HG03103 (cell line): Measurements from ENCODE around the gene BMP6.
"Not testable (repeated sequence)": the region's sequence is repeated elsewhere in the genome, so short reads cannot be mapped to it uniquely, and the experiment has no call there.

Source experiments
- ATAC-seq: cut with Tn5 transposase; IDR thresholded peaks from one replicate; pipeline ENCODE4 v1.9.1; 2021; ENCODE audit warnings: low read depth; ENCODE audit not compliant: unreplicated experiment

BMP6 gene

DNA sequence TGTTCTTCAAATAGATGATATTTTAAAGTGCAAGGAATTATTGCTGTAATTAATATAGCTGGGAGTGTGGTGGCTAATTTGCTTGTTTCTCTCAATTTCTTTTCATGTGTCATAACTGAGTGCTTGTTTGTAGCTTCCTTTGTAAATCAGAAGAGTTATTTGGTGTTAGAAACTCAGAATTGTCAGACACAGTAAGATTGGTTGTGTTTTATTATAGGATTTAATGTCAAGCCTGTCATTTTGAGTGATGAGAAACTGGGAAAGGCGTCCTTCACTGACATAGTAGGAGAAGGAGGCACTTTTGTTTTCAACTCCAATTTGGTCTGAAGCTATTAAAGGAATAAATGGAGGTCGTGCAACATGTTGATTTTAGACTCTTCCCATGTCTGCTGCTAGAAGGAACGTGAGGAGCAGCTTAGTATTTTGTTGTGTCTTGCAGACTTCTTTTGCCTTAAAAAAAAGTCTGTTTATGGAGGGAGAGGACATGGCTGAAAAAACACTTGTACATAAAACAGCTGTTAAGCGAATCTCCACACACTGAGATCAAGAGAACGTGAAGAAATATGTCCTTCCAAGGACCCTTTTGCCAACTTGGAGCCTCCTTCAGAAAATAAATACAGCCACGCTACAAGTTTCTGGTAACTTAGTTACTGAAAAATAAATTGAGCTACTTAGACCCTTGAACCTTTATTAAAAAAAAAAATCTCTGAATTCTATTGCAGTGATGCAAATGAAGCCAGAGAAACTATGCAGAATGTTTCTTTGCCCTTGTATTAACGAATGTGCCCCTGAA lies 59.5 kb downstream of the BMP6 start:
- ATAC-seq = no peak

DNA sequence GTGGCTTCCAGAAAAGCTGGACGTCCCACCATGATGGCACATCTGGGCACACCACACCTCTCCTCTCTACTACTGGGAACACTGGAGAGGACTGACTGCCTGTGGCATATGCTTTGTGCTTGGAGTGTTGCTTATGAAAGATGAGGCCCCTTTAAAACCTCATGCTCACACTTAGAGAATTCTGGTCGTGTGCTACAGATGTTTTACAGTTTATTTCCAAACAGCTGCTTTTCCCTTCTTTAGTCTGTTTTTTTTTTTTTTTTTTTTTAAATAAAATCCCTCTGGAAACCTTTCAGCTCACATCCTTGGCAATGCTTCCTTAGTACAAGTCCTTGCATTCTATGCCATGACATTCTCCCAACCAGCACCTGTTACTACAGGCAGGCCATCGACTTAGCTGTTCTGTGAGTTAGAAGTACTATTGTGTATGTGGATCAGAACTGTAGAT lies 60.3 kb downstream of the BMP6 start:
- no peak for ATAC-seq

DNA sequence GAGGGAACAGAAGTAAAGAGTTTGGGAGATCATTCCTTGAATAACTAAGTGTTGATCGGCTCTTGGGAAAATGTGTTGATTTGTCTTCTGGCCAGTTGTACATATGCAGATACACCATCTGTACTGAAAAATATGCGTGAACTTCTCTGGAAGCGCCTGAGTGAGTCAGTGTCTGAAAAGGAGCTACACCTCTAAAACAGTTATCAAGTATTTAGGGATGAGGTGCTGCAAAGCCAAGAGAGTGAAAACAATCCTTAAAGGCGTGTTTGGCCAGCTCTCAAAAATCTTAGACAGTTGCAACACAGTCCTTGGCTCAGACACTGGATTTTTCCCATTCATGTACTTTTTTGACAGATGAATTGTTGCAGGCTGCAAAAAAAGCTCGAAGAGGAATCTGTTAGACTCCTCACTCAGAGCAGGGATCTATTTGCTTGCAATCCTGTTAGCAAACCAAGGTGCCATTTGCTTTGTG lies 61.3 kb downstream of the BMP6 start:
- no peak for ATAC-seq

DNA sequence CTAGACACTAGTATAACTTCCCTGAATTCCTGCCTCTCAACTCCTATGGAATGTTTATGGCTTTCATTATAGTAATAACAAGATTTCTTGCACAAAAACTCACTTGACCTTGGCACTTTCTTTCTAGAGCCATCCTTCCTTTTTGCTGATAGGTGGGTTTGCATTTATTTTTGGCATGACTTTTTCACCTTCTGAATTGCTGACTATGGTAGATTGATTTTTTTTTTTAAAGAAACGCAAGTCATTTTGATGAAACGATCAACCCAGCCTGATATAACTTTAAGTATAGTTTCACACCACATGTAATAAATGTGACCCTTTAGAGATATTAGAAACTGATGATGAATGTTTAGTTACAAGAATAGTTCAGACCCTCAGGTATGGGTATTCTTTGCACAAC lies 61.8 kb downstream of the BMP6 start:
- no peak for ATAC-seq

DNA sequence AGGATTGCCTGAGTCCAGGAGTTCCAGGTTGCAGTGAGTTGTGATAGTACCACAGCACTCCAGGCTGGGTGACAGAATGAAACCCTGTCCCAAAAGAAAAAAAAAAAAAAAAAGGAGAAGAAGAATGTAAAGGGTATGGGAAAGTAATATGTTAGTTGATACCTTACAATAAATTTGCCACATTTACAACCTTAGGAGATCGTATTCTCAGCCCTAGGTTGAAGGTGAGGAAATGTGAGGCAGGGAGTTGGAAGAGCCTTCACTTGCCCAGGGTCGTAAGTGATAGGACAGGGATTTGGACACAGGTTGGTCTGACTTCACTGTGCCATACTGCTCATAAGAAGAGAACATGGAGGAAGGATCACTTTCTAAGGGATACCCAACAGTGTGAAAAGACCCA lies 68.6 kb downstream of the BMP6 start:
- ATAC-seq = no peak

DNA sequence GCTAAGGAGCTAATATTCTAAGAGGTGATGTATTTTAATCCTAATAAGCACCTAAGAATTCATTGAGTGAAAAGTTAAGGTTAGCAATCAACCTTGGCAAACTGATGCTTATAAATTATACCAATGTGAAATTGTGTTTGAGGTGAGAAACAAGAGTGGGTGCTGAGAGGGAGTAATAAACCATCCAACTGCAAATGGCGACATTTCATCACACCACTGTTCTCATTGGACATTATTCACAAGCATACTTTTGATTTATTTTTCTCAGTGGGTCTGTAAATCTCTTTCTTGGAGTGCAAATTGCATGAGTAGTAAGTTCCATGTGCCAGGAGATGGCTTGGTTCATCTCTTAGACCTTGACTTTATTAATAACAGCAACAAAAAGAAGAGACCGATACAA lies 71.5 kb downstream of the BMP6 start:
- no peak for ATAC-seq

DNA sequence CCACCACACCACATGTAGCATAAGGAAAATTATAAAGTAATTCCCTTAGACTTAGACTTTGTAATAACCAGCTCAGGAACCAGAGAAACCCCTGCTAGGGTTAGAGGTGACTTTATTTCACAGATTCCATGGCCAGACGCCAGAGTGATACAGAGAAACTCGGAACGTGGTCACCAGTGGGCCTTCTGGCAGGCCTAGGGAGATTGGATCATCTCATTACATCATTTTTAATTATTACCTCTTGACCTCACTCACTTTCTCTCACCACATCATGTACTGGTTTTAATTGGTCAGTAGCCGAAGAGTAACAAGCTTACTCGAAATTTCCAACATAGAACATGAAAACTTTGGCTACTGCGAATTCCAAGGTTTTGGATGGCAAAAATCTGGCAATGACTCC lies 72.9 kb downstream of the BMP6 start:
- no peak for ATAC-seq

DNA sequence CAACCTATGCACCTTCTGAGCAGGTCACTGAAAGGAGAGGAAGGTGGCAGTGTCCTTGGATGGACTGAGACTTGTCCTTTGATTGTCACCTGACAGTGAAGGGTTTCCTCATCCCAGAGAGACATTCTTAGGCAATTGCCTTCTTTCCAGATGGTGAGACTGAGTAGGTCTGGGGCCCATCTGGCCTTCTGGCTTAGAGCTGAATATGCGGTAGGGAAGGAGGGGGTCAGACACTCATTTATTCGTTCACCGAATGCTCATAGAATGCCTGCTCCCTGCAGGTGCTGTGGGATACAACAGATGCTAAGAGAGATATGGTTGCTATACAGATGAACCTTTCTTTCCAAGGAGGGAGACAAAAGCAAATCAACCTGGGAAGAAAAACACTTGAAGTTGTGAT lies 76.8 kb downstream of the BMP6 start:
- ATAC-seq = no peak

DNA sequence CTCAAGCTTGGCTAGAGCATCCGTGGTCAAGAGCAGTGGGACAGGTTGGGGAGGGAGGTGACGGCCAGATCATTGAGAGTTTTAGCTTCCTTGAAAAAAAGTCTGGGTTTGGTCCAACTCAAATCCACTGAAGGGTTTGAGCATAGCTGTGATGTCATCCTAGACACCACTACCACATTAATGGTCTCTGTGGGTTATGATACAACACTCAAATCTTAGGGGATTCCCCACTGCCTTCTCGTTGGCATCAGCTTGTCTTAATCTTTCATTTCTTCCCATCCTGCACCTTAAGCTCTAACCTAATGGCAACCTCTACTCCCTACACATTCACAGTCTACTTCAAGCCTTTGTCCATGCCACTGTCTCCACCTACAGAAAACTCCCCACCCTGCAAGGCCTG lies 77.3 kb downstream of the BMP6 start:
- ATAC-seq = no peak

DNA sequence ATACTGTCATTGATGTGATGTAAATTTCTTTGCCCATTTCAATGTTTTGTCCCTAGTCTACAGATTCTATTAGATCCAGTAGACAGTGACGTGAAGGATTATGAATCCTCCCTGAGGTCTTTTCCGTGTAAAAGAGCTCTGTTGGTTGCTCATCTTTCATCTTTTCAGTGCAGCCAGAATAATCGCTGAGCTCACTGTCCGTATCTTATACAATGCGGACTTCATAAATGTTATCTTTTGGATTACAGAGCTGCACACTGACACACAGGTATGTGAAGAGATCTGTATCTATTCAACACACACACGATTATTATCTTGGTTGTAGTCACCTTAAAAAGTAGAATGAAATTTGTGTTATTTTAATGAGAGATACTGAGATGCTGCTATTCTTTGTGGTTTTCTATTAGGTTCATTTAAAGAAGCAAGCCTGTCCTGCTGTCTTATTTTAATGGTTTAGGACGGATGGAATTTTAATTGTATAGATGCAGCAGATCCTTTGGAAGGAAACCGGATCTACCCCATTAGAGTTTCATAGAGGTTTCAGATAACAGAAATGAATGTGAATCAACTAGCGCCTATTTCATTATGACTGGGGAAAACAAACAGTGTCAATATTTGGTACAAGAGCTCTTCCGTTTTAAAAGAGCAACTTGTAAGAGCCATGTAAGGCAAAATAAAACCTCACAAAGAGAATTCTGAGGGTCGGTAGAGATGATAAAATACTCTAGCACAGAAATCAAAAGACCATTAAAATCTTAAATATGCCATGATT lies 79.4 kb downstream of the BMP6 start:
- ATAC-seq = no peak

DNA sequence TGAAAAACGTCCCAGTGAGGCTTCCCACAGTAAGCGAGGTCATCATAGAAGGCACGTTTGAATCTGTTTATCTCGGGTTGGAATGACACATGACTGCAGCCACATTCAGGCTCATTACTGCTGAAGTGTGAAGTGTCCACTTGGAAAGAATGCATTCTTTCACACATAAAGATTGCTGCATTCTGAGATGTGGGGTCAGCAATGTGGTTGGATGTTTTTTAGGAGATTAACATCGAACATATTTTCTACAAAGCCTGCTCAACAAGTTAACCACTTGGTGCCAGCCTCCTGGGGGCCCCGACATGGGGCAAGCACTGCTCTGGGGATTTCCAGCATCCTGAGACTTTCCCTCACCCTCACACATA lies 79.9 kb downstream of the BMP6 start:
- no peak for ATAC-seq

DNA sequence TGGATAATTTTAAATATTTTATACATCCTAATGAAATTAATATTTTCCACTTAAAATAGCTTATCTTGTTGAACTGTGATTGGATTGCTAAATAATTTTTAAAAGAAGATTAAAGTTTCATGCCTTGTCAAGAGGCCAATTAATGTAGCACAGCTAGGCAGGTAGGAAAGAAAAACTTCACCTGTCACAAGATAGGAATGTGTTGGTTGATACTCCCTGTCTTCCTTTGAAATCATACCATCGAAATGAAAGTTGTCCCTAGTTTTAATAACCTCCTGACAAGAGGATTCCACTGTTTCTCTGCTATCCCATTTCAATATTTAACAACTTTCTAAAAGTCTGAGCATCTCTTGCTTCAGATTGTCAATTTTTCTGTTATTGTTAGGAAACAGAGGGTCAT lies 80.8 kb downstream of the BMP6 start:
- no peak for ATAC-seq

DNA sequence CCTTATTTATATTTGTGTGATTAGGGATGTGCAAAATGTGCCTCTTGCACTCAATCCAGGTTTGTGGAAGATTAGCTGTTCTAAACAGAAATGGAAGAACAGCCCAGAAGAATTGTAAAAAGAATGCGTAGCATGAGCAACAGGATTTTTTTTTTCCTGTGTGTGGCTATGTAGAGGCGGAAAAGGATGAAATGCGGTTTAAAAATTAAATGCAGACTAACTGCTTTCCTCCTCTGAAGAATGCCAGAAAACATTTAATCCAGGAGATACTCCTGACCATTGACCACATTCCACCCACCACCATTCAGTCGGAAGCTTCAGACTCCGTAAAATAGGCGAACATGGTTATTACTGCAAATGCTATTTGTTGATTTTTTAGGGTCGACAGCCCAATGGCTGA lies 83.4 kb downstream of the BMP6 start:
- no peak for ATAC-seq

DNA sequence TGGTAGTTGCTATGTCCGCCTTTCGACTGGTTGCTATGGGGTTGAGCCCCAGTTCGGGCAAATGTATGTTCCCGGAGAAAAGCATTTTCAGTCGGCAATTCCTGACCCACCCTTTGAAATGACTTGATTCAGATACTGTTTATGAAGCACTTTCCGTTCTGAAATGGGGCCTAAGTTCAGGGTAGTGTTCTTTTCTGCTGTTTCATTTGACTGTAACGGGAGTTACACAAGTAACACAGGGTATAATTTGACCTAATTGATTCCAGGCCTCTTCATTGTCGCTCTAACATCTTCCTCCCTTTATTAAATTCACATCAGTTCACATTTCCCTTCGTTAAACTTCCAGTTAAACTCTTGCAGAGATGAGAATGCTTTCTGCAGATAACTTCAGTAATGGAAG lies 85.5 kb downstream of the BMP6 start:
- ATAC-seq = no peak

DNA sequence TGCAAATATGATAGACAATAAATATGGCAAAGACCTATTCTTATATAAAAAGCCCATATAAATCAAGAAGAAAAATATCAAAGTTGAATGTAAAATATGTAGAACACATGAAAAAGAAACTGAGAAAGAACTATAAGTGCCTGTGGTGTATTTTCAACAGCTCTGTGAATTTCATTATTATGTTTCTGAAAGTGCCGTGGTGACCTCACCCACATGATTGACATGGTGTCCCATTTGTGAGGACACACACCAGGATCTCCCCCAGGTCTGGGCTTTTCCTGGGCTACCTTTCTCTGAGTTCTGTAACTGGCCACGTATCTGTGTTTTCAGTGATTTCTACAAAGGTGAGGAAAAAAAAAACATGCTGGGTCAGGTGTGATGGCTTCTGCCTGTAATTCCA lies 86.7 kb downstream of the BMP6 start:
- ATAC-seq = no peak

DNA sequence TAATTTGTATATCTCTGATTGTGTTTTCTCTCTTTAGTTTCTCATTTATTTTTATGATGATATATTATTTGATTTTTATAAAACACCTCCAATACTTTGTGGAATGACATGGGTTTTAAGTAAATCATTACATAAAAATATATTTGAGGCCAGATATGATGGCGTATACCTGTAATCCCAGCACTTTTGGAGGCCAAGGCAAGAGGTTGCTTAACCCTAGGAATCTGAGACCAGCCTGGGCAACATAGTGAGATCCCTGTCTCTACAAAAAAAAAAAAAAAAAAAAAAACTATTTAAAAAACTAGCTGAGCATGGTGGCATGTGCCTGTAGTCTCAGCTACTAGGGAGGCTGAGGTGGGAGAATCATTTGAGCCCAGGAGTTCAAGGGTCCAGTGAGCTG lies 87.3 kb downstream of the BMP6 start:
- ATAC-seq = no peak

DNA sequence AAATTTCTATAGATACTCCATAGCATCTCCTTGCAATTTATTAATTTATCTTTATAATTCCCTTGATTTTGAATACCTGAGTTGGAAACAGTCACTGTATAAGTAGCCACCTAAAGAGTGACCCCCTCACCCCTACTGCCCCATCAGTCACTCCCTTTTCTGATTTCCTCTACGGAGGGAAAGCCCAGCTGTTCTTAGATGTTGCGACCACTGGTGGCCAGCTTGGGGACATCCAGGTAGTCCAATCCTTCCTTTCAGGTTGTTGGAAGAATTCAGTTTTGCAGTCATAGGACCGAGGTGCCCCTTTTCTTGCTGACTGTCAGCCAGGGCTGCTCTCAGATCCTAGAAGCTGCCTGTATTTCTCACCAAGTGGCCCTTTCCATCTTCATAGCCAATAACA lies 87.8 kb downstream of the BMP6 start:
- no peak for ATAC-seq

DNA sequence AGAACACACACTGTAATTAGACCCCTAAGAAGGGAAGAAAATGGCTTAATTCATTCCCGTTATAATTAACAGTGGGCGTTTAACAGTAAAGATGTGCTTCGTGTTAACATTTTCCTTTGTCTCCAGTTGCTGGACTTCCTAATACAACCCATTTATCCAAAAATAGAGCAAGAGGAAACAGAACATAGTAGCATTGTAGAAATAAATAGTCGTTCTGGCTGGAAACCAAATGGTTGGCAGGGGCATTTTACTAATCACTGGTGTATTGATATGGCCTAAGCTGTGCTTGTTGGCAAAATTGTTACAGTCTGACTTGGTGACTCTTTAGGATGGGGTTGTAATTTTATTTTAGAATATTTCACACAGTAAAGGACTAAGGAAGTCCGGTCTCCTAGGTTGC lies 89.8 kb downstream of the BMP6 start:
- no peak for ATAC-seq

DNA sequence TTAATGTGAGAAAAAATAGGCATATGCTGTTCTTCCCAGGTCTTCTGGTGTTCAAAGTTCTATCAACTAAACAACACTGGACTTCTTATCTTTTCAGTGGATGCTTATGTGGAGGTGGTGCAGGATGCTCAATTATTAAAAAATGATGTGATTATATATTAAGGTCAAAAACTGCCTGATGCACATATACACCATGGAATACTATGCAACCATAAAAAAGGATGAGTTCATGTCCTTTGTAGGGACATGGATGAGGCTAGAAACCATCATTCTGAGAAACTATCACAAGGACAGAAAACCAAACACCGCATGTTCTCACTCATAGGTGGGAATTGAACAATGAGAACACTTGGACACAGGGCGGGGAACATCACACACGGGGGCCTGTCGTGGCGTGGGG lies 91.3 kb downstream of the BMP6 start:
- not testable (repeated sequence) for ATAC-seq

DNA sequence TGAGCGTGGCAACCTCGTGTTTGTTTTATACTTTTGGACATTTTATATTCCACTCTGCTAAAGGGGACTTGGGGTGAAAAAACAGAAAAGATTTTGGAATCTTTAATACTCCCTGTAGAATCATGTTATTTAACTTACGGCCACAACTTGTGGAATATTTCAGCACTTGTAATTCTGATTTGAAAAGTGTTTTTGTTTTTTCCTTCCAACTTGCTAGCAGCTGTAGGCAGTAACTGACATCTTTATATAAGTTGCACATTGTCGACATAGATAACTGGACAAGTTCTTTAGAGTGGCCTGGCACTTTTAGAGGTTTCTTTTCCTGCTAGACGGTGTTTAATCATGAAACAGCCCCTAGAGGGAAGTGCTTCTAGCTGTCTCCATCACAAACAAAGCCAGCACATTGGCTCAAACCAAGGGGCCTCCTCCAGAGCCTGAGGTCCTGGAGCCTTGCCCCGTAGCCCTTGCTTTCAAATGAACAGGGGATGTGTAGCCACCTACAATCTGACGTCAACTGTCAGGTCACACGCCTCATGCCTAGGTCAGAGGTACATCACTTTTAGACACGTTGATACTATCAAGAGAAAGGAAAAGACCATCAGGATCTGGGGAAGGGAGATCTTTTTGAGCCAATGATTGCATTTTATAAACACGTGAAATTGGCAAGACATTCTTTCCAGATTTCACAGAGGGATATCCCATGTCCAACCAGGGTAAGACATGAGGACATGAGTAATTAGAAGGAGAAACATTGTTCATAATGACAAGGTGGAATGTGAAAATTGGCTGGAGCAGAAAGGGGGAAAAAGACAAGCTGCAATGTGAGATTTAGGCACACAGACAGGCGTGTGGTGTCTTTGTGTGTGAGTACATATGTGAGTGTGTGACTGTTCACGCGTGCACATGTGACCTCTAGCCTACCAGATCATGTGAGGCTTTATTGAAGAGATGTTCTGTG lies 92.6 kb downstream of the BMP6 start:
- ATAC-seq = no peak

DNA sequence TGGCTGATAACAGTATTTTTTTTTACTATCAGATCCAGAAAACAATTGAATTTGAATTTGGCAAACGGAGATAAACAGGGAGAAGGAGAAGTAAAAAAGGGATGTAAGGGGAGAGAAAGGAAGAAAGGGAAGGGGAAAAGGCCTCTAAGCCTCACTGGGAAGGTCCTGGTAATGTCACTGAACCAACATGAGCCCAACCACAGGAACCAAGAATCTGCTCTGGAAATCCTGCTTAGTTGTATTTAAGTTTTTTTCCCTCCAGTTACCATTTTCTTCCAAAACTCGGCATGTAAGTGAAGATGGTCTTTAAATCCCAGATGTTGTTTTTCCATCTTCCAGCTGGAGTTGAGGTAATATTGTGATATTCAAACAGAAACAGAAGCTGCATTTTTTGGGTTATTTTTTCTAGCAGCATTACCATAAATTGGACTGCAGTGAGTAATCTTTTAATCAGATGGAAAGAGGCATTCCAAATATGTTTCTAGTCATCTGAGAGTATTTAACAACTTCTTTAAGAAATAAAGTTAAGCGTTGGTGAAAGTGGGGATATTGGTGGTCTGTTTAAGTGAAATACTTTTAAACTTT lies 93.6 kb downstream of the BMP6 start:
- ATAC-seq = no peak
